ENCODE results near the gene SMARCC1. TPM values are rescaled to one million over a fixed set of nuclear protein-coding genes. Genes with fewer than 3 reads are reported as not detected.
A peak's percentile ranks its signal among the peaks of the same experiment; 100 is the strongest.
"Not testable (repeated sequence)": the region's sequence is repeated elsewhere in the genome, so short reads cannot be mapped to it uniquely, and the experiment has no call there.

SMARCC1 gene
- 10 to 100 TPM; 37.2 to 38.7 TPM for total RNA-seq

GRCh38 chr3:47781685-47782445 lies at the start of gene SMARCC1:
Gene SMARCC1, minus strand, starts transcription at chr3:47781893. Its CDS starts 96 bp downstream, at chr3:47781797.
- ATAC-seq (ENCODE audit: insufficient number of reproducible peaks, low FRiP score, low read depth) (peak; percentile 94), DNase-seq (ENCODE audit: low spot score) (peak; percentile 83)
- H3K4me1 ChIP-seq (ENCODE audit: control insufficient read depth in 1 of 2, low read depth in 2 of 2) = peaks cover 14 to 25% of the 10 kb centered on the region in 2 donors
- H3K4me3 ChIP-seq = peak within 1 kb of the TSS; percentile 84
- H3K27me3 ChIP-seq (replicated peaks; ENCODE audit: insufficient read depth) = no peaks in the 10 kb centered on the region
- no peaks in the 10 kb centered on the region for H3K9me3 ChIP-seq
- peak within 1 kb of the TSS; percentile 93 for H3K27ac ChIP-seq
- no peak for TF ChIP-seq CTCF (IDR thresholded peaks at IDR 0.05)
- no peaks in the 10 kb centered on the region for H3K36me3 ChIP-seq

DNA sequence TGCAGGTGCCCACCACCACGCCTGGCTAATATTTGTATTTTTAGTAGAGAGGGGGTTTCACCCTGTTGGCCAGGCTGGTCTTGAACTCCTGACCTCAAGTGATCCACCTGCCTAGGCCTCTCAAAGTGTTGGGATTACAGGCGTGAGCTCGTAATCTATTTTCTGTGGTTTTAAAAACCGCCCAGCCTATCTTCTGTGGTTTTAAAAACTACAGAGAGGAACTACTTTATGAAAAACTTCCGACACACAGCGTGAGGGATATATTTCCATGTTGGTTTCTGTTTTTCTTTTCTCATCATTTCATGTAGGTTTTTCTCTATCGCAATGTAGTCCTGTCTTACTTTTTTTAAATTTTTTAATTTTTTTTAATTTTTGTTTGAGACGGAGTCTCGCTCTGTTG lies 47.8 kb upstream of the SMARCC1 start:
- not testable (repeated sequence) for ATAC-seq (ENCODE audit: insufficient number of reproducible peaks, low FRiP score, low read depth); H3K27me3 ChIP-seq (replicated peaks; ENCODE audit: insufficient read depth); H3K9me3 ChIP-seq; H3K27ac ChIP-seq; DNase-seq (ENCODE audit: low spot score); H3K4me3 ChIP-seq
- peaks cover 25% of the 10 kb centered on the region for H3K36me3 ChIP-seq
- H3K4me1 ChIP-seq (ENCODE audit: control insufficient read depth in 1 of 2, low read depth in 2 of 2) = peaks cover 10 to 46% of the 10 kb centered on the region in 2 donors

DNA sequence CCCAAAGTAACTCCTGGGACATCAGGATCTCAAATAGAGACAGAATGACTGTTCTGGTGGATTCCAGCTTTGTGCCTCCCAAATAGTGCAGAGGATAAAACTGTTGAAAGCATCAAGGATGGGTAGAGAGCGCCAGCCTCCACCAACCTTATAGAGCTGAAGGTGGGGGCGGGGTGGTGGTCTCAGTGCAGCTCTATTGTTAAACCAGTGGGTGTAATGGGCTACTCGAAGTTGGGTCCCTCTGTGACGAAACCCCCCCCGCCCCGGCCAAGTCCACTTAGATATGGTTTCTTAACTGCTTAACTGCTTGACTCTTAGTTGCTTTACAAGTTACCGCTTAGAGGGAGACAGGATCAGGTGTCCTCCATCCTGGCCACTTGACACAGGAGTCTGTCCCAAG lies 43.9 kb upstream of the SMARCC1 start:
- no peaks in the 10 kb centered on the region for H3K9me3 ChIP-seq
- peaks cover 18% of the 10 kb centered on the region for H3K36me3 ChIP-seq
- H3K27me3 ChIP-seq (replicated peaks; ENCODE audit: insufficient read depth) = no peaks in the 10 kb centered on the region
- no peak for TF ChIP-seq CTCF (IDR thresholded peaks at IDR 0.05)
- peak overlapping the region; percentile 69 to 70 for H3K27ac ChIP-seq
- ATAC-seq (ENCODE audit: insufficient number of reproducible peaks, low FRiP score, low read depth) = no peak
- peak overlapping the region; percentile 97 for H3K4me3 ChIP-seq
- no peak for DNase-seq (ENCODE audit: low spot score)
- peaks cover 14 to 22% of the 10 kb centered on the region in 2 donors for H3K4me1 ChIP-seq (ENCODE audit: control insufficient read depth in 1 of 2, low read depth in 2 of 2)

- Histone ChIP-seq H3K27me3 (replicated peaks; ENCODE audit: insufficient read depth) (no peaks in the 10 kb centered on the region), H3K36me3 (peaks cover 16% of the 10 kb centered on the region), H3K27ac (peak overlapping the region; percentile 69 to 70), H3K4me3 (peak overlapping the region; percentile 97), H3K4me1 (ENCODE audit: control insufficient read depth in 1 of 2, low read depth in 2 of 2) (peaks cover 14 to 20% of the 10 kb centered on the region in 2 donors), H3K9me3 (no peaks in the 10 kb centered on the region)
- TF ChIP-seq CTCF (IDR thresholded peaks at IDR 0.05) = peak; percentile 86
- ATAC-seq (ENCODE audit: insufficient number of reproducible peaks, low FRiP score, low read depth) (peak; percentile 35), DNase-seq (ENCODE audit: low spot score) (no peak)
These were observed 43.1 kb upstream of the SMARCC1 start for GRCh38 chr3:47824541-47825473.

- Histone ChIP-seq H3K4me3 (no peak overlapping the region), H3K27me3 (replicated peaks; ENCODE audit: insufficient read depth) (no peaks in the 10 kb centered on the region), H3K4me1 (ENCODE audit: control insufficient read depth in 1 of 2, low read depth in 2 of 2) (no peaks in the 10 kb centered on the region), H3K36me3 (peaks cover 22% of the 10 kb centered on the region), H3K9me3 (no peaks in the 10 kb centered on the region), H3K27ac (no peak overlapping the region)
- no peak for DNase-seq (ENCODE audit: low spot score)
- no peak for ATAC-seq (ENCODE audit: insufficient number of reproducible peaks, low FRiP score, low read depth)
- TF ChIP-seq CTCF (IDR thresholded peaks at IDR 0.05) = no peak
These were observed 35.9 kb upstream of the SMARCC1 start for GRCh38 chr3:47817609-47818008.

Data from thoracic aorta (tissue), 2 donors.